K562 (cell line): Measurements from ENCODE around the gene ALDH18A1. TPM values are rescaled to one million over a fixed set of nuclear protein-coding genes. Genes with fewer than 3 reads are reported as not detected.

Source experiments
- ATAC-seq: fragments of 200-7000 bp; cut with Tn5 transposase; 3 replicates; pipeline ENCODE4 v1.9.1; 2020; ENCODE audit warnings: moderate library complexity
- BruUV-seq: library from RNA; stranded (reverse); fragments of 400-500 nt; replicated peaks from 2 replicates; lab custom pipeline; 2021; lab: Mats Ljungman, UMichigan
- CTCF ChIA-PET: fragments of 300-600 bp; formaldehyde crosslinking; extraction: SDS; loops from one replicate; lab custom pipeline; 2021; ENCODE audit warnings: low intra/inter-chr PET ratio; lab: Yijun Ruan, JAX
- POLR2A ChIA-PET: fragments of 300-600, 350-650 bp; sonication (Branson Sonifier 250); formaldehyde crosslinking; extraction: SDS; loops from one replicate; lab custom pipeline; 2021; ENCODE audit warnings: antibody characterized with exemption, inconsistent platforms; lab: Yijun Ruan, JAX
- DNase-seq, 4 experiments: peaks; one replicate each; pipeline versions ENCODE4 v3.0.0 to v3.0.0-alpha.2; 2011 to 2018; ENCODE audit warnings: low spot score in 3 of 4, mixed read lengths in 3 of 4; ENCODE audit errors: extremely low read depth in 1 of 4
- FAIRE-seq: peaks from 2 replicates; lab custom pipeline; 2011; peaks lifted over from hg19 to GRCh38; lab: Jason Lieb, UNC
- H2AFZ ChIP-seq: 2 replicates; pipeline ENCODE4 v1.6.0; 2011; ENCODE audit warnings: low read depth, low read length, control low read depth, inconsistent platforms
- H3K27ac ChIP-seq: fragments of 200-600 bp; 3 replicates; pipeline ENCODE4 v1.8.0; 2011; ENCODE audit warnings: low read depth, mild to moderate bottlenecking, control low read depth, inconsistent platforms, low read length, moderate library complexity, mixed read lengths; ENCODE audit errors: extremely low read depth
- H3K27me3 ChIP-seq, 2 experiments: fragments of 300-600 bp in 1 of 2; 2 replicates in 1 of 2; 3 replicates in 1 of 2; pipeline versions ENCODE4 v1.6.0 to v1.8.0; 2011; ENCODE audit warnings: inconsistent platforms in 2 of 2, low read length in 2 of 2, mild to moderate bottlenecking in 1 of 2, mixed read lengths in 1 of 2, moderate library complexity in 1 of 2; ENCODE audit not compliant: control insufficient read depth in 2 of 2, insufficient read depth in 2 of 2
- H3K36me3 ChIP-seq: fragments of 300-600 bp; 3 replicates; pipeline ENCODE4 v1.8.0; 2011; ENCODE audit warnings: mild to moderate bottlenecking, low read length, inconsistent platforms; ENCODE audit not compliant: control insufficient read depth, insufficient read depth
- H3K4me1 ChIP-seq, 2 experiments: fragments of 200-600 bp in 1 of 2; replicated peaks in 1 of 2; 2 replicates in 1 of 2; 3 replicates in 1 of 2; pipeline versions ENCODE4 v1.5.1 to v1.8.0; 2011; ENCODE audit warnings: inconsistent platforms in 2 of 2, low read length in 2 of 2, mild to moderate bottlenecking in 1 of 2, mixed read lengths in 1 of 2, moderate library complexity in 1 of 2; ENCODE audit not compliant: control insufficient read depth in 2 of 2, insufficient read depth in 2 of 2
- H3K4me2 ChIP-seq: 2 replicates; pipeline ENCODE4 v1.6.1; 2011; ENCODE audit warnings: low read length, control low read depth, inconsistent platforms, mixed read lengths; ENCODE audit not compliant: insufficient read depth
- H3K4me3 ChIP-seq: fragments of 200-600 bp; sonication (generic), shearing (Covaris generic); 2 replicates; pipeline ENCODE4 v1.5.1; 2016; ENCODE audit warnings: control low read depth, inconsistent platforms
- H3K79me2 ChIP-seq: fragments of 200-600 bp; 3 replicates; pipeline ENCODE4 v1.8.0; 2011; ENCODE audit warnings: low read length, inconsistent platforms; ENCODE audit not compliant: control insufficient read depth, insufficient read depth
- H3K9ac ChIP-seq, 2 experiments: 2 replicates each; pipeline versions ENCODE4 v1.6.0 to v1.6.1; 2011; ENCODE audit warnings: low read depth in 2 of 2, low read length in 2 of 2, control low read depth in 1 of 2, inconsistent platforms in 1 of 2, mild to moderate bottlenecking in 1 of 2, mixed read lengths in 1 of 2; ENCODE audit not compliant: insufficient read depth in 1 of 2
- H3K9me1 ChIP-seq: one replicate; pipeline ENCODE4 v1.6.0; 2011; ENCODE audit warnings: inconsistent platforms, mild to moderate bottlenecking, low read length, moderate library complexity; ENCODE audit not compliant: control insufficient read depth, insufficient read depth
- H3K9me3 ChIP-seq: replicated peaks from 2 replicates; pipeline ENCODE4 v1.5.1; 2011; ENCODE audit warnings: low read depth, low read length, inconsistent platforms; ENCODE audit not compliant: control insufficient read depth, insufficient read depth
- H4K20me1 ChIP-seq: replicated peaks from 2 replicates; pipeline ENCODE4 v1.6.1; 2011; ENCODE audit warnings: low read length, inconsistent platforms, mixed read lengths; ENCODE audit not compliant: control insufficient read depth, insufficient read depth
- CREBBP ChIP-seq: IDR thresholded peaks from one replicate; pipeline ENCODE4 v1.6.1; 2012; ENCODE audit warnings: low read depth, mild to moderate bottlenecking, control low read depth, inconsistent platforms, low read length
- MEF2D ChIP-seq: conservative IDR thresholded peaks from 2 replicates; pipeline ENCODE4 v1.6.1; 2016; ENCODE audit warnings: low read depth, missing genetic modification characterization, missing compliant biosample characterization
- SMAD4 ChIP-seq: fragments of 250-450 bp; sonication (Bioruptor Pico); conservative IDR thresholded peaks from 2 replicates; pipeline ENCODE4 v1.8.0; 2021; ENCODE audit warnings: inconsistent platforms, mild to moderate bottlenecking, moderate library complexity
- ZNF583 ChIP-seq: fragments of 250-450 bp; sonication (Bioruptor Pico); IDR thresholded peaks from 2 replicates; pipeline ENCODE4 v1.4.0; 2020
- WGBS: fragments of 100-300 bp; shearing (Covaris generic); methylation state at CpG from one replicate; pipeline ENCODE4 v1.1.6; 2016; ENCODE audit warnings: low coverage, mixed read lengths; ENCODE audit not compliant: insufficient coverage; ENCODE audit errors: missing lambda C conversion rate; 5-methylcytosine and 5-hydroxymethylcytosine counted together
- in situ Hi-C: fragments of 300-500 bp; cut with MboI; formaldehyde crosslinking; loops from 4 replicates; pipeline ENCODE4 v1.15.0; 2018; ENCODE audit warnings: inconsistent platforms, mixed read lengths
- intact Hi-C: fragments of 100-400 bp; cut with micrococcal nuclease; formaldehyde crosslinking; loops from 2 replicates; pipeline ENCODE4 v1.14.2; 2022
- polyA plus RNA-seq, 8 experiments: library from polyadenylated mRNA; depleted of rRNA in 4 of 8; stranded (reverse) in 5 of 8; unstranded in 3 of 8; fragments of >200 nt; fragmentation: Nextera tagmentation in 2 of 8; fragmentation: Illumina TruSeq in 1 of 8; extraction: Ambion mirVana in 2 of 8; extraction: Trizol in 1 of 8; gene quantifications; 2 replicates each; pipeline versions ENCODE4 v1.2.1 to v1.2.3, GENCODE V29; 2011 to 2014; ENCODE audit warnings: inconsistent platforms in 1 of 8, missing spikeins in 1 of 8
- total RNA-seq, 7 experiments: library from RNA; depleted of rRNA in 6 of 7; stranded (reverse); fragments of >200 nt in 6 of 7; fragmentation: Illumina TruSeq in 2 of 7; extraction: Trizol in 2 of 7; gene quantifications; 2 replicates each; pipeline versions ENCODE4 v1.2.1 to v1.2.3, GENCODE V29; 2011 to 2021; ENCODE audit warnings: low replicate concordance in 1 of 7
- TF ChIP-seq, protein P1 (sequence below): sonication (generic); formaldehyde crosslinking; IDR thresholded peaks from 2 replicates; pipeline ENCODE4 v1.5.0; 2020; ENCODE audit warnings: missing genetic modification reagents
- TF ChIP-seq, protein P2 (sequence below): fragments of 250-450 bp; sonication (Bioruptor Pico); IDR thresholded peaks from 2 replicates; pipeline ENCODE4 v1.4.0; 2020
- TF ChIP-seq, protein P3 (sequence below): fragments of 450-650 bp; formaldehyde crosslinking; IDR thresholded peaks from 2 replicates; pipeline ENCODE4 v1.4.0; 2020; ENCODE audit warnings: mild to moderate bottlenecking
- TF ChIP-seq, protein P4 (sequence below): fragments of 250-450 bp; sonication (Bioruptor Pico); IDR thresholded peaks from 2 replicates; pipeline ENCODE4 v1.8.0; 2021; ENCODE audit warnings: borderline replicate concordance, mild to moderate bottlenecking, moderate library complexity; ENCODE audit not compliant: poor library complexity, severe bottlenecking

Gene ALDH18A1
- total and polyA plus RNA-seq, 9 of the 15 experiments (the other 6 are each of a cell fraction or from before 2014, with no cell fraction given) = 12.0 to 83.3 (median 43.8) TPM

DNA sequence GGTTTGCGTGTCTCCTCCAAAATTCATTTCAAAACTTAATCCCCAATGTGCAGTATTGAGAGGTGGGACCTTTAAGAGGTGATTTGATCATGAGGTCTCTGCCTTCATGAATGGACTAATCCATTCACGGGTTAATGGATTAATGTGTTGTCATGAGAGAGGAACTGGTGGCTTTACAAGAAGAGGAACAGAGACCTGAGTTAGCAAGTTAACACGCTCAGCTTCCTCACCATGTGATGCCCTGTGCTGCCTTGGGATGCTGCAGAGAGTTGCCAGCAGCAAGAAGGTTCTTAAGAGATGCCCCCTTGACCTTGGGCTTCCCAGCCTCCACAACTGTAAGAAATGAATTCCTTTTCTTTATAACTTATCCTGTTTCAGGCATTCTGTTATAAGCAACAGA lies 40.9 kb upstream of the ALDH18A1 start:
- Histone ChIP-seq H3K9me3 (0 out of 2 replicates have a peak, but pooled peaks cover 1% of the 10 kb centered on the region), H4K20me1 (no peaks in the 10 kb centered on the region), H3K4me3 (no peak overlapping the region), H3K9me1 (no peaks in the 10 kb centered on the region), H3K27me3 (no peaks in the 10 kb centered on the region), H3K4me2 (no peak overlapping the region), H3K27ac (no peak overlapping the region), H3K9ac (no peak overlapping the region), H3K79me2 (peaks cover 13% of the 10 kb centered on the region), H3K36me3 (peaks cover 1% of the 10 kb centered on the region; the same call in 1 of the 3 replicates), H3K4me1 (peaks cover 0 to 2% of the 10 kb centered on the region in 2 experiments; a peak in 1 of 5 replicates), H2AFZ (no peak overlapping the region)
- ATAC-seq = no peak
- intact Hi-C loops (no loop called here), in situ Hi-C loops (no loop called here)
- ChIA-PET POLR2A (no interaction called here), CTCF (interaction anchor here (0.6 kb wide), 1 partner anchor 320 kb away, joined by 3 read pairs; no protein-coding TSS in a partner anchor)
- WGBS = 15% methylated on average over 3 of the region's 3 CpGs
- TF ChIP-seq ZNF583 (CRISPR knock-in tag) (no peak), SMAD4 (no peak), CREBBP (no peak), MEF2D (tag) (no peak)
- TF ChIP-seq, protein P1, sequence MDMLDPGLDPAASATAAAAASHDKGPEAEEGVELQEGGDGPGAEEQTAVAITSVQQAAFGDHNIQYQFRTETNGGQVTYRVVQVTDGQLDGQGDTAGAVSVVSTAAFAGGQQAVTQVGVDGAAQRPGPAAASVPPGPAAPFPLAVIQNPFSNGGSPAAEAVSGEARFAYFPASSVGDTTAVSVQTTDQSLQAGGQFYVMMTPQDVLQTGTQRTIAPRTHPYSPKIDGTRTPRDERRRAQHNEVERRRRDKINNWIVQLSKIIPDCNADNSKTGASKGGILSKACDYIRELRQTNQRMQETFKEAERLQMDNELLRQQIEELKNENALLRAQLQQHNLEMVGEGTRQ (CRISPR knock-in tag) = no peak
- TF ChIP-seq, protein P2, sequence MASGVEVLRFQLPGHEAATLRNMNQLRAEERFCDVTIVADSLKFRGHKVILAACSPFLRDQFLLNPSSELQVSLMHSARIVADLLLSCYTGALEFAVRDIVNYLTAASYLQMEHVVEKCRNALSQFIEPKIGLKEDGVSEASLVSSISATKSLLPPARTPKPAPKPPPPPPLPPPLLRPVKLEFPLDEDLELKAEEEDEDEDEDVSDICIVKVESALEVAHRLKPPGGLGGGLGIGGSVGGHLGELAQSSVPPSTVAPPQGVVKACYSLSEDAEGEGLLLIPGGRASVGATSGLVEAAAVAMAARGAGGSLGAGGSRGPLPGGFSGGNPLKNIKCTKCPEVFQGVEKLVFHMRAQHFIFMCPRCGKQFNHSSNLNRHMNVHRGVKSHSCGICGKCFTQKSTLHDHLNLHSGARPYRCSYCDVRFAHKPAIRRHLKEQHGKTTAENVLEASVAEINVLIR (CRISPR knock-in tag) = no peak
- TF ChIP-seq, protein P3, sequence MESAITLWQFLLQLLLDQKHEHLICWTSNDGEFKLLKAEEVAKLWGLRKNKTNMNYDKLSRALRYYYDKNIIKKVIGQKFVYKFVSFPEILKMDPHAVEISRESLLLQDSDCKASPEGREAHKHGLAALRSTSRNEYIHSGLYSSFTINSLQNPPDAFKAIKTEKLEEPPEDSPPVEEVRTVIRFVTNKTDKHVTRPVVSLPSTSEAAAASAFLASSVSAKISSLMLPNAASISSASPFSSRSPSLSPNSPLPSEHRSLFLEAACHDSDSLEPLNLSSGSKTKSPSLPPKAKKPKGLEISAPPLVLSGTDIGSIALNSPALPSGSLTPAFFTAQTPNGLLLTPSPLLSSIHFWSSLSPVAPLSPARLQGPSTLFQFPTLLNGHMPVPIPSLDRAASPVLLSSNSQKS = no peak
- TF ChIP-seq, protein P4, sequence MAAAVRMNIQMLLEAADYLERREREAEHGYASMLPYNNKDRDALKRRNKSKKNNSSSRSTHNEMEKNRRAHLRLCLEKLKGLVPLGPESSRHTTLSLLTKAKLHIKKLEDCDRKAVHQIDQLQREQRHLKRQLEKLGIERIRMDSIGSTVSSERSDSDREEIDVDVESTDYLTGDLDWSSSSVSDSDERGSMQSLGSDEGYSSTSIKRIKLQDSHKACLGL (CRISPR knock-in tag) = no peak
- no peak for FAIRE-seq
- no peak for DNase-seq
- no TSS peak for BruUV-seq
